D721Med (cell line): ENCODE results near the gene CD22.

ENCODE experiments used
- DNase-seq: peaks from one replicate; pipeline ENCODE4 v3.0.0; 2011; ENCODE audit warnings: low spot score; ENCODE audit not compliant: insufficient read length
- FAIRE-seq: peaks from 2 replicates; lab custom pipeline; 2011; peaks lifted over from hg19 to GRCh38; lab: Jason Lieb, UNC
- CTCF ChIP-seq: IDR thresholded peaks from 2 replicates; pipeline ENCODE4 v1.5.1; 2012; ENCODE audit warnings: mild to moderate bottlenecking, control low read depth; ENCODE audit not compliant: insufficient read depth; ENCODE audit errors: missing control alignments

Gene CD22

GRCh38 chr19:35334144-35334753 lies 5.3 kb downstream of the CD22 start:
- TF ChIP-seq CTCF: no peak
- DNase-seq: no peak
- no peak for FAIRE-seq

GRCh38 chr19:35336166-35336955 lies 7.4 kb downstream of the CD22 start:
- DNase-seq: no peak
- no peak for FAIRE-seq
- TF ChIP-seq CTCF: no peak

GRCh38 chr19:35337097-35337983 lies 8.4 kb downstream of the CD22 start:
- TF ChIP-seq CTCF: no peak
- FAIRE-seq (no peak), DNase-seq (no peak)

- no peak for FAIRE-seq
- TF ChIP-seq CTCF: no peak
- no peak for DNase-seq
Observed at GRCh38 chr19:35337984-35338296, 9.0 kb downstream of the CD22 start.

- no peak for FAIRE-seq
- TF ChIP-seq CTCF: no peak
- DNase-seq: no peak
Observed at GRCh38 chr19:35340431-35340830, 11.4 kb downstream of the CD22 start.

DNA sequence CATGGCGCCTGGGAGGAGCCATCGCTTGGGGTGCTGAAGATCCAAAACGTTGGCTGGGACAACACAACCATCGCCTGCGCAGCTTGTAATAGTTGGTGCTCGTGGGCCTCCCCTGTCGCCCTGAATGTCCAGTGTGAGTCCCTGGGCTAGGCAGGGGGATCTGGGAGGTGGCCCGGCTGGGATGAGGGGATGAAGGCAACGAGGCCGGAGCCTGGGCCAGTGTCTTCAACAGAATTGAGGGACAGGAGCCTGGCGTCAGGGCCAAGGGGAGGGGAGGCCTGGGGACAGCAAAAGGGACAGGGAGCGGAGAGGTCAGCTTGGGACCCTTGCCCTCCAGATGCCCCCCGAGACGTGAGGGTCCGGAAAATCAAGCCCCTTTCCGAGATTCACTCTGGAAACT lies 12.0 kb downstream of the CD22 start:
- FAIRE-seq: no peak
- TF ChIP-seq CTCF: no peak
- no peak for DNase-seq
